T-helper 17 cell (primary cell): ENCODE results near the gene PRICKLE3. TPM values are rescaled to one million over a fixed set of nuclear protein-coding genes. Genes with fewer than 3 reads are reported as not detected.
"Not testable (repeated sequence)": the region's sequence is repeated elsewhere in the genome, so short reads cannot be mapped to it uniquely, and the experiment has no call there.

Experiments
- ATAC-seq: fragments of 150-1000 bp; cut with Tn5 transposase; 2 replicates; pipeline ENCODE4 v1.10.0; 2021; ENCODE audit warnings: mild to moderate bottlenecking, moderate library complexity
- DNase-seq, 3 donors: peaks; one replicate each; pipeline versions ENCODE4 v3.0.0 to v3.0.0-alpha.2; 2020 to 2021
- H3K9me3 ChIP-seq: one replicate; pipeline ENCODE4 v1.7.0; 2013; ENCODE audit warnings: low read length, mild to moderate bottlenecking; ENCODE audit not compliant: control insufficient read depth, poor library complexity, severe bottlenecking
- H3K27ac Mint-ChIP-seq: one replicate; pipeline ENCODE4 v1.8.0; 2022; ENCODE audit warnings: mild to moderate bottlenecking, moderate library complexity, mixed read lengths
- H3K27me3 Mint-ChIP-seq: one replicate; pipeline ENCODE4 v1.8.0; 2022; ENCODE audit warnings: mixed read lengths
- H3K36me3 Mint-ChIP-seq: one replicate; pipeline ENCODE4 v1.8.0; 2022; ENCODE audit warnings: low read depth, mixed read lengths
- H3K4me1 Mint-ChIP-seq: one replicate; pipeline ENCODE4 v1.8.0; 2022; ENCODE audit warnings: mild to moderate bottlenecking, mixed read lengths
- H3K4me3 Mint-ChIP-seq: one replicate; pipeline ENCODE4 v1.8.0; 2022; ENCODE audit warnings: mild to moderate bottlenecking, moderate library complexity, mixed read lengths
- total RNA-seq, 4 donors: library from RNA in 2 of 4; stranded (reverse) in 2 of 4; gene quantifications; one replicate each; pipeline ENCODE4 v1.2.3 and lab custom pipeline; 2022 to 2026

PRICKLE3 gene
- total RNA-seq, 2 donors from 2014 or later, result 4.8 to 7.5 TPM

GRCh38 chrX:49155243-49155899, 30.8 kb downstream of the PRICKLE3 start:
- no peaks in the 10 kb centered on the region for H3K9me3 ChIP-seq
- Mint-ChIP-seq H3K27ac (peak overlapping the region; percentile 86), H3K4me1 (peaks cover 13% of the 10 kb centered on the region), H3K27me3 (no peaks in the 10 kb centered on the region), H3K4me3 (peak overlapping the region; percentile 95), H3K36me3 (no peaks in the 10 kb centered on the region)
- DNase-seq (peak in 1 of 3 donors; percentile 12), ATAC-seq (peak; percentile 6)

- Mint-ChIP-seq H3K27ac (no peak overlapping the region), H3K4me1 (peaks cover 13% of the 10 kb centered on the region), H3K36me3 (no peaks in the 10 kb centered on the region), H3K27me3 (no peaks in the 10 kb centered on the region), H3K4me3 (no peak overlapping the region)
- DNase-seq (no peak), ATAC-seq (no peak)
- no peaks in the 10 kb centered on the region for H3K9me3 ChIP-seq
Observed at GRCh38 chrX:49153467-49153866, 32.7 kb downstream of the PRICKLE3 start.

- H3K4me3 Mint-ChIP-seq, H3K4me1 Mint-ChIP-seq, H3K9me3 ChIP-seq, ATAC-seq, H3K27me3 Mint-ChIP-seq, DNase-seq, H3K36me3 Mint-ChIP-seq, H3K27ac Mint-ChIP-seq: not testable (repeated sequence)
Observed at GRCh38 chrX:49149291-49149690, 36.9 kb downstream of the PRICKLE3 start.

GRCh38 chrX:49148390-49149100, 37.6 kb downstream of the PRICKLE3 start:
- DNase-seq, H3K27ac Mint-ChIP-seq, H3K9me3 ChIP-seq, ATAC-seq, H3K27me3 Mint-ChIP-seq, H3K4me3 Mint-ChIP-seq, H3K36me3 Mint-ChIP-seq, H3K4me1 Mint-ChIP-seq: not testable (repeated sequence)

- Mint-ChIP-seq H3K4me1 (peaks cover 3% of the 10 kb centered on the region), H3K27me3 (no peaks in the 10 kb centered on the region), H3K27ac (no peak overlapping the region), H3K4me3 (no peak overlapping the region), H3K36me3 (no peaks in the 10 kb centered on the region)
- ATAC-seq, result no peak
- H3K9me3 ChIP-seq, result no peaks in the 10 kb centered on the region
- no peak for DNase-seq
Observed at GRCh38 chrX:49147936-49148335, 38.2 kb downstream of the PRICKLE3 start.

GRCh38 chrX:49147282-49147681, 38.9 kb downstream of the PRICKLE3 start:
- Mint-ChIP-seq H3K27ac (no peak overlapping the region), H3K4me1 (peaks cover 3% of the 10 kb centered on the region), H3K36me3 (no peaks in the 10 kb centered on the region), H3K27me3 (no peaks in the 10 kb centered on the region), H3K4me3 (no peak overlapping the region)
- DNase-seq, result no peak
- no peak for ATAC-seq
- no peaks in the 10 kb centered on the region for H3K9me3 ChIP-seq

- ATAC-seq, H3K9me3 ChIP-seq, H3K4me1 Mint-ChIP-seq, H3K4me3 Mint-ChIP-seq, DNase-seq, H3K36me3 Mint-ChIP-seq, H3K27me3 Mint-ChIP-seq, H3K27ac Mint-ChIP-seq: not testable (repeated sequence)
Observed at GRCh38 chrX:49143154-49143553, 43.0 kb downstream of the PRICKLE3 start.

- H3K36me3 Mint-ChIP-seq, ATAC-seq, H3K27ac Mint-ChIP-seq, H3K4me3 Mint-ChIP-seq, H3K4me1 Mint-ChIP-seq, H3K9me3 ChIP-seq, DNase-seq, H3K27me3 Mint-ChIP-seq: not testable (repeated sequence)
Observed at GRCh38 chrX:49142264-49142663, 43.9 kb downstream of the PRICKLE3 start.

- Mint-ChIP-seq H3K4me3 (no peak overlapping the region), H3K36me3 (no peaks in the 10 kb centered on the region), H3K4me1 (no peaks in the 10 kb centered on the region), H3K27me3 (no peaks in the 10 kb centered on the region), H3K27ac (no peak overlapping the region)
- ATAC-seq (no peak), DNase-seq (no peak)
- no peaks in the 10 kb centered on the region for H3K9me3 ChIP-seq
Observed at GRCh38 chrX:49139713-49140112, 46.5 kb downstream of the PRICKLE3 start.

GRCh38 chrX:49137492-49137891, 48.7 kb downstream of the PRICKLE3 start:
- H3K9me3 ChIP-seq, result no peaks in the 10 kb centered on the region
- Mint-ChIP-seq H3K27me3 (no peaks in the 10 kb centered on the region), H3K27ac (no peak overlapping the region), H3K36me3 (no peaks in the 10 kb centered on the region), H3K4me1 (no peaks in the 10 kb centered on the region), H3K4me3 (no peak overlapping the region)
- no peak for ATAC-seq
- no peak for DNase-seq

GRCh38 chrX:49133759-49134158, 52.4 kb downstream of the PRICKLE3 start:
- ATAC-seq, result no peak
- Mint-ChIP-seq H3K27ac (no peak overlapping the region), H3K4me1 (no peaks in the 10 kb centered on the region), H3K4me3 (no peak overlapping the region), H3K36me3 (no peaks in the 10 kb centered on the region), H3K27me3 (no peaks in the 10 kb centered on the region)
- no peak for DNase-seq
- no peaks in the 10 kb centered on the region for H3K9me3 ChIP-seq

GRCh38 chrX:49132275-49132674, 53.9 kb downstream of the PRICKLE3 start:
- not testable (repeated sequence) for H3K4me3 Mint-ChIP-seq, ATAC-seq, H3K27me3 Mint-ChIP-seq, H3K27ac Mint-ChIP-seq, H3K4me1 Mint-ChIP-seq, H3K9me3 ChIP-seq, H3K36me3 Mint-ChIP-seq, DNase-seq

GRCh38 chrX:49129427-49129826, 56.7 kb downstream of the PRICKLE3 start:
- H3K27ac Mint-ChIP-seq, result no peak overlapping the region
- ATAC-seq (no peak), DNase-seq (no peak)
- H3K27me3 Mint-ChIP-seq, result no peaks in the 10 kb centered on the region
- H3K4me1 Mint-ChIP-seq, result no peaks in the 10 kb centered on the region
- no peak overlapping the region for H3K4me3 Mint-ChIP-seq
- no peaks in the 10 kb centered on the region for H3K9me3 ChIP-seq
- H3K36me3 Mint-ChIP-seq, result no peaks in the 10 kb centered on the region

GRCh38 chrX:49127742-49128258, 58.4 kb downstream of the PRICKLE3 start:
- not testable (repeated sequence) for H3K27me3 Mint-ChIP-seq, DNase-seq, H3K9me3 ChIP-seq, H3K4me1 Mint-ChIP-seq, H3K36me3 Mint-ChIP-seq, ATAC-seq, H3K4me3 Mint-ChIP-seq, H3K27ac Mint-ChIP-seq
